ENCODE measurements around the gene VPS26A. TPM values are rescaled to one million over a fixed set of nuclear protein-coding genes. Genes with fewer than 3 reads are reported as not detected.

VPS26A gene
- total RNA-seq, 1 experiment from 2014 or later = 90.0 TPM

- Histone ChIP-seq H4K20me1 (ENCODE audit: insufficient read depth) (peaks cover 26% of the 10 kb centered on the region; the same call in 1 of the 2 replicates), H3K4me1 (replicated peaks; ENCODE audit: insufficient read depth) (peaks cover 6% of the 10 kb centered on the region), H3K36me3 (ENCODE audit: low read depth) (peaks cover 42% of the 10 kb centered on the region), H3K4me3 (no peak overlapping the region), H3K27ac (no peak overlapping the region), H3K27me3 (ENCODE audit: insufficient read depth, low read depth) (no peaks in the 10 kb centered on the region), H3K79me2 (ENCODE audit: low read depth) (peaks cover 66% of the 10 kb centered on the region), H3K4me2 (no peak overlapping the region), H3F3A (ENCODE audit: insufficient read depth, low read depth) (peaks cover 21% of the 10 kb centered on the region; the same call in 1 of the 2 replicates), H3K9me2 (ENCODE audit: insufficient read depth) (no peaks in the 10 kb centered on the region), H2AFZ (no peak overlapping the region), H3K9me3 (ENCODE audit: insufficient read depth, low read depth) (no peaks in the 10 kb centered on the region)
- BruUV-seq (replicated peaks) = no TSS peak
- intact Hi-C loops (cut with micrococcal nuclease; ENCODE audit: unreplicated experiment) = no loop called here
- POLR2A ChIA-PET (ENCODE audit: unreplicated experiment) = no interaction called here
- CTCF ChIA-PET = interaction anchor here (0.7 kb wide), 1 partner anchor 180 kb away, joined by 4 read pairs; no protein-coding TSS in a partner anchor
- DNase-seq = no peak
- TF ChIP-seq CTCF (conservative IDR thresholded peaks at IDR 0.05) (no peak), EZH2 (IDR thresholded peaks at IDR 0.05; ENCODE audit: low read depth) (no peak)
These were observed 62.5 kb downstream of the VPS26A start for GRCh38 chr10:69186524-69186923.

- POLR2A ChIA-PET (ENCODE audit: unreplicated experiment) = no interaction called here
- BruUV-seq (replicated peaks) = no TSS peak
- no peak overlapping the region for H3K27ac ChIP-seq
- no peak for DNase-seq
- no peaks in the 10 kb centered on the region for H3K9me3 ChIP-seq (ENCODE audit: insufficient read depth, low read depth)
- CTCF ChIA-PET = interaction anchor here (0.6 kb wide), 1 partner anchor 409 kb away, joined by 3 read pairs; no protein-coding TSS in a partner anchor
- no peak overlapping the region for H3K4me3 ChIP-seq
- H3K4me2 ChIP-seq = no peak overlapping the region
- H3K79me2 ChIP-seq (ENCODE audit: low read depth) = no peaks in the 10 kb centered on the region
- H3F3A ChIP-seq (ENCODE audit: insufficient read depth, low read depth) = peaks cover 11% of the 10 kb centered on the region; the same call in 1 of the 2 replicates
- intact Hi-C loops (cut with micrococcal nuclease; ENCODE audit: unreplicated experiment) = no loop called here
- H2AFZ ChIP-seq = no peak overlapping the region
- H3K4me1 ChIP-seq (replicated peaks; ENCODE audit: insufficient read depth) = no peaks in the 10 kb centered on the region
- TF ChIP-seq EZH2 (IDR thresholded peaks at IDR 0.05; ENCODE audit: low read depth) = no peak
- TF ChIP-seq CTCF (conservative IDR thresholded peaks at IDR 0.05) = no peak
- peaks cover 29% of the 10 kb centered on the region for H3K36me3 ChIP-seq (ENCODE audit: low read depth)
- no peaks in the 10 kb centered on the region for H4K20me1 ChIP-seq (ENCODE audit: insufficient read depth)
- H3K9me2 ChIP-seq (ENCODE audit: insufficient read depth) = no peaks in the 10 kb centered on the region
- H3K27me3 ChIP-seq (ENCODE audit: insufficient read depth, low read depth) = no peaks in the 10 kb centered on the region
These were observed 77.1 kb downstream of the VPS26A start for GRCh38 chr10:69201045-69201444.

GRCh38 chr10:69202332-69202731, 78.4 kb downstream of the VPS26A start:
- DNase-seq = no peak
- H3F3A ChIP-seq (ENCODE audit: insufficient read depth, low read depth) = peaks cover 14% of the 10 kb centered on the region; the same call in 1 of the 2 replicates
- no peak for TF ChIP-seq EZH2 (IDR thresholded peaks at IDR 0.05; ENCODE audit: low read depth)
- TF ChIP-seq CTCF (conservative IDR thresholded peaks at IDR 0.05) = no peak
- no peak overlapping the region for H3K4me3 ChIP-seq
- intact Hi-C loops (cut with micrococcal nuclease; ENCODE audit: unreplicated experiment) = no loop called here
- no peaks in the 10 kb centered on the region for H3K9me3 ChIP-seq (ENCODE audit: insufficient read depth, low read depth)
- peak overlapping the region; percentile 37; the same call in 1 of the 2 replicates for H3K27ac ChIP-seq
- BruUV-seq (replicated peaks) = no TSS peak
- H3K4me1 ChIP-seq (replicated peaks; ENCODE audit: insufficient read depth) = no peaks in the 10 kb centered on the region
- H3K79me2 ChIP-seq (ENCODE audit: low read depth) = no peaks in the 10 kb centered on the region
- H3K9me2 ChIP-seq (ENCODE audit: insufficient read depth) = no peaks in the 10 kb centered on the region
- ChIA-PET POLR2A (ENCODE audit: unreplicated experiment) (no interaction called here), CTCF (interaction anchor here (0.6 kb wide), 1 partner anchor 193 kb away, joined by 3 read pairs; no protein-coding TSS in a partner anchor)
- H3K27me3 ChIP-seq (ENCODE audit: insufficient read depth, low read depth) = no peaks in the 10 kb centered on the region
- peaks cover 28% of the 10 kb centered on the region for H3K36me3 ChIP-seq (ENCODE audit: low read depth)
- H2AFZ ChIP-seq = no peak overlapping the region
- no peaks in the 10 kb centered on the region for H4K20me1 ChIP-seq (ENCODE audit: insufficient read depth)
- no peak overlapping the region for H3K4me2 ChIP-seq
